ENCODE data around the gene LAMA3. TPM values are rescaled to one million over a fixed set of nuclear protein-coding genes. Genes with fewer than 3 reads are reported as not detected.

Gene LAMA3
- 0.19 TPM for polyA plus RNA-seq (2013, experiment 1 of 4)
- 0.09 TPM for polyA plus RNA-seq (2013, experiment 2 of 4)
- 0.16 TPM for polyA plus RNA-seq (2013, experiment 3 of 4)
- 0.08 TPM for polyA plus RNA-seq (2013, experiment 4 of 4)

GRCh38 chr18:23689031-23689615 lies at the start of gene LAMA3:
LAMA3 (plus strand) TSS chr18:23689453; CDS start chr18:23689684, 231 bp downstream.
- peak within 1 kb of the TSS; percentile 28 for H3K4me3 ChIP-seq (ENCODE audit: insufficient read depth, low read depth, low read length)
- 1 to 2% methylated on average over 45 of the region's 45 CpGs for WGBS, 2 experiments
- H3K27ac ChIP-seq (ENCODE audit: insufficient read depth, low read depth, low read length, poor library complexity, severe bottlenecking): no peak within 1 kb of the TSS
- peaks cover 53% of the 10 kb centered on the region for H3K27me3 ChIP-seq (ENCODE audit: control insufficient read depth, insufficient read depth, low read length, poor library complexity, severe bottlenecking)
- no peaks in the 10 kb centered on the region for H3K4me1 ChIP-seq (ENCODE audit: control insufficient read depth, insufficient read depth, low read length)
- H3K36me3 ChIP-seq (ENCODE audit: control insufficient read depth, insufficient read depth, low read length): no peaks in the 10 kb centered on the region
- H3K9me3 ChIP-seq (ENCODE audit: control insufficient read depth, low read length): no peaks in the 10 kb centered on the region

DNA sequence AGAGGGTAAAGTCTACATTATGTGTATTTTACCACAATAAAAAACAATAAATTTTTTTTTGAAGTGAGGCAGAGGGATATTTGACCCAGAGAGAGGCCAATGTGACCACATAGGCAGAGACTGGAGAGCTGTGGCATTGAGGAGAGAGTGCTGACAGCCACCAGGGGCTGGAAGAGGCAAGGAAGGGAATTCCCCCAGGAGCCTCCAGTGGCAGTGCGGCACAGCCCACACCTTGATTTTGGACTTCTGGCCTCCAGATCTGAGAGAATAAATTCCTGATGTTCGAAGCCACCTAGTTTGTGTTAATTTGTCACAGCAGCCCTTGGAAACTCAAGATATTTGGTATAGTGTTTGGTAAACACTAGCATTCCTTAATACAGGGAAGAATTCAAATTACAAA lies 49.2 kb upstream of the LAMA3 start:
- WGBS, 2 experiments: 85 to 96% methylated on average over 2 of the region's 2 CpGs
- no peak overlapping the region for H3K27ac ChIP-seq (ENCODE audit: insufficient read depth, low read depth, low read length, poor library complexity, severe bottlenecking)

DNA sequence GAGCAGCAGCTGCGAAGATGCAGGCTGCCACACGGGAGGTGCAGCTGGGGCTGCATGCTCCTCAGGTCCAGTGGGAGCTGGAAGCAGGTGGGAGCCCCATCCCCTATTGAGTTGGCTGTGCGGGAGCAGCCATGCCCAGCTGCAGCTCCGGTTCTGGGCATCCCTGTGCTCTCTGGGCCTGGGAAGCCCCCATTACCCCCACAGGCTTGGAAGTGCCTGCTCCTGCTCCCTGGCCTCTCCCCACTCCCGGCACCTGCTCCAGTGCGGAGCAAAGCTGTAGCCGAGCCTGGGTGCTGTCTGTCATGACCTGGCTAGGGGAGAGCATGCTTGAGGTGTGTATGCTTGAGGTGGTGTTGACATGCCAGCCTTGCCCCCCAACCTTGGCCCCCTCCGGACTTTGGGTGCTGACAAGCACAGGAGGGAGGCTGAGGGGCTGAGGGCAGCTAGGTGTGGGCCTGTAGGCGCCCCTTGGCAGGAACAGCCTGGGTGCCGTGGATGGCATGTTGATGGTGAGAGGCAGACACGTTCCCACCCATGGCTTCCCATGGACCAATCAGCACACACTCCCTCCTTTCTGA lies 48.0 kb upstream of the LAMA3 start:
- Histone ChIP-seq H3K36me3 (ENCODE audit: control insufficient read depth, insufficient read depth, low read length) (no peaks in the 10 kb centered on the region), H3K9me3 (ENCODE audit: control insufficient read depth, low read length) (no peaks in the 10 kb centered on the region), H3K27me3 (ENCODE audit: control insufficient read depth, insufficient read depth, low read length, poor library complexity, severe bottlenecking) (no peaks in the 10 kb centered on the region), H3K4me1 (ENCODE audit: control insufficient read depth, insufficient read depth, low read length) (no peaks in the 10 kb centered on the region), H3K4me3 (ENCODE audit: insufficient read depth, low read depth, low read length) (no peak overlapping the region), H3K27ac (ENCODE audit: insufficient read depth, low read depth, low read length, poor library complexity, severe bottlenecking) (no peak overlapping the region)
- WGBS, 2 experiments: 83 to 84% methylated on average over 11 of the region's 11 CpGs

More for the DNA sequence above, 49.2 kb upstream of the LAMA3 start:
- Histone ChIP-seq H3K27me3 (ENCODE audit: control insufficient read depth, insufficient read depth, low read length, poor library complexity, severe bottlenecking) (no peaks in the 10 kb centered on the region), H3K4me1 (ENCODE audit: control insufficient read depth, insufficient read depth, low read length) (no peaks in the 10 kb centered on the region), H3K9me3 (ENCODE audit: control insufficient read depth, low read length) (no peaks in the 10 kb centered on the region), H3K4me3 (ENCODE audit: insufficient read depth, low read depth, low read length) (no peak overlapping the region), H3K36me3 (ENCODE audit: control insufficient read depth, insufficient read depth, low read length) (no peaks in the 10 kb centered on the region)

DNA sequence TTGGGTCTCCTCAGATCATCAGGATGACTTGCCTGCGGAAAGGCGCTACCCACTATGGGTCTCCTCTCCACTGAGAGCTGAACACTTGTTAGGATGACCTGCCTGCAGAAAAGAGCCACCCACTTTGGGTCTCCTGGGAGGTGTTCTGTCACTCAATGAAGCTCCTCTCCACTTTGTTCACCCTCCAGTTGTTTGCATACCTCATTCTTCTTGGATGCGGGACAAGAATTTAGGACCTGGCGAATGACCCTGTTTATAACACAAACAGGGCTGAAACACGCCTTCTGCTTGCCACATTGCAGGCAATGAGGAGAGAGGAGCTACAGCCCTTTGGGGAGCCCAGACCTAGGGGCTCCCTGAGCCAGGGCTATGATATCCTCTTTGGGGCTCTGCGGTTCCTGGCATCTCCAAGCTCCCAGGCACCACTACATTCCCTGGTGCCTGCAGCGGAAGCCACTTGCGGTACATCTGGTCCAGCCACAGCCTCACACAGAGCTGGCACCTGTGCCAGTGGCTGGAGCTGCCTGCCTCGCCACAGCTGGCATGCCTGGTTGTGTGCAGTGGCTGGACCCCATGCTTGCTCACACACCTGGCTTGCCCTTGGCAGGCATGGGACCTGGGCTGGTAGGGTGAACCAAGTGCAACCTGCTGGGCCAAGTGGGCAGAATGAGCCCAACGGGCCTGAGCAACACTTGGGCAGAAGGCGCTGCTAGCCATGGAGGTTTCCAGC lies 47.2 kb upstream of the LAMA3 start:
- 93 to 95% methylated on average over 11 of the region's 11 CpGs for WGBS, 2 experiments
- Histone ChIP-seq H3K36me3 (ENCODE audit: control insufficient read depth, insufficient read depth, low read length) (no peaks in the 10 kb centered on the region), H3K9me3 (ENCODE audit: control insufficient read depth, low read length) (no peaks in the 10 kb centered on the region)

DNA sequence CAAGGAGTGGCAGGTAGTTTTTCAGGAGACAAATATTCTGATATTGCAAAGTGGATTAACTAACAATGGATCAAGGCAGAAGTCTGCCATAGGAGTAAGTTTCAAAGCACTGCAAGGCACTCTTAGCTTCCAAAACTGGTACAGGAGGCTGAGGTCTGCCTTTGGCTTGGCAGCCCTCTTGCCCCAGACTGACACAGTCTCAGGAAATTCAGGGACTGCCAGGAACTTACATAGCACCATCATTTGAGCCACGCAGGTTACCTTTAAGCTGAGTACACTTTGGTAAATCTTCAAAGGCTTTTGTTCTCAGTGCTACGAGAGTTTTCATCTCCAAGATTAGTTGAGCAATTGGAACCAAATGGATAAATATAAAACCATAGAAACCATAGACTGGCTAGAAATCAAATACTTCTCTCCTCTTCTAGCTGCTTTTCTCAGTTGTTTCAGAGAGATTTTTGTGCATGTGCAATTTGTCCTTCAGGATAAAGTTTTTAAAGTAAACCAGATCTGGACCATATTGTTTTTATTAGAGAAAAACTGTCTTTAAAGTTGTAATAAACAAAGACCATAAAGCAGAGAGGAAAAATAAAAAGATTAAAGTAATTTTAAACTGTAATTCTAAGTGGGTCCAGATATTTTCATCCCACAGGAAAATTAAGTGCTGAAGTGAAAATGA lies 45.3 kb upstream of the LAMA3 start:
- 87 to 91% methylated on average over 2 of the region's 2 CpGs for WGBS, 2 experiments
- H3K4me1 ChIP-seq (ENCODE audit: control insufficient read depth, insufficient read depth, low read length): peaks cover 5% of the 10 kb centered on the region
- H3K4me3 ChIP-seq (ENCODE audit: insufficient read depth, low read depth, low read length): no peak overlapping the region
- no peaks in the 10 kb centered on the region for H3K9me3 ChIP-seq (ENCODE audit: control insufficient read depth, low read length)
- H3K36me3 ChIP-seq (ENCODE audit: control insufficient read depth, insufficient read depth, low read length): no peaks in the 10 kb centered on the region
- H3K27ac ChIP-seq (ENCODE audit: insufficient read depth, low read depth, low read length, poor library complexity, severe bottlenecking): no peak overlapping the region
- H3K27me3 ChIP-seq (ENCODE audit: control insufficient read depth, insufficient read depth, low read length, poor library complexity, severe bottlenecking): no peaks in the 10 kb centered on the region

More for the DNA sequence above, 47.2 kb upstream of the LAMA3 start:
- no peak overlapping the region for H3K27ac ChIP-seq (ENCODE audit: insufficient read depth, low read depth, low read length, poor library complexity, severe bottlenecking)
- H3K4me3 ChIP-seq (ENCODE audit: insufficient read depth, low read depth, low read length): no peak overlapping the region
- H3K27me3 ChIP-seq (ENCODE audit: control insufficient read depth, insufficient read depth, low read length, poor library complexity, severe bottlenecking): no peaks in the 10 kb centered on the region
- no peaks in the 10 kb centered on the region for H3K4me1 ChIP-seq (ENCODE audit: control insufficient read depth, insufficient read depth, low read length)

DNA sequence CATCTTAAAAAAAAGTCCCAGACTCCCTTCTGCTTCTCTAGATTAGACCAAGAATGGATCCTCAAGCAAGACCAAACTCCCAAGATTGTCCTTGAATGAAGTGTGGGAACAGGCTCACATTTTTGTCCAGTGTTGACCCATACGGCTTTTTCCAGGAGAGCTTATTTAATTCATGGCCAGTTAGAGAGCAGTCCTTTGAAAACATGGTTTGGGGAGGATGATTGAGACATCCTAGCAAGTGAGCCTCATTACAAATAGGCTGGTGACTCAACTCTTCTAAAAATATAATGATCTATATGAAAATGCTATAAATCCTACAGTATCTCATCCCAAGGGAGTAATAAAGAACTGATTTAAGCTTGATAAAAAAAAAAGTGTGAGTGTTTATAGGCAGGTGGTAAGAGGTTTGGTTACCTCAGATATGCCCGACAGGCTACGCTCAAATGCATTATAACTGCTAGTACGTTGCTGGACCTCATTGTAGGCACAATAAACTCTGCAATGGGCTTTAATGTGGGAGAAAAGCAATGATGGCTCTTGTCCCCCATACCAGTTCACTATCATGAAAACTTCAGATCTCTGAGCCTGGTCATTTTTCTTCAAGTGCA lies 43.6 kb upstream of the LAMA3 start:
- Histone ChIP-seq H3K36me3 (ENCODE audit: control insufficient read depth, insufficient read depth, low read length) (no peaks in the 10 kb centered on the region), H3K27ac (ENCODE audit: insufficient read depth, low read depth, low read length, poor library complexity, severe bottlenecking) (no peak overlapping the region), H3K27me3 (ENCODE audit: control insufficient read depth, insufficient read depth, low read length, poor library complexity, severe bottlenecking) (no peaks in the 10 kb centered on the region), H3K4me3 (ENCODE audit: insufficient read depth, low read depth, low read length) (no peak overlapping the region), H3K4me1 (ENCODE audit: control insufficient read depth, insufficient read depth, low read length) (peaks cover 5% of the 10 kb centered on the region), H3K9me3 (ENCODE audit: control insufficient read depth, low read length) (no peaks in the 10 kb centered on the region)
- WGBS, 2 experiments: 94 to 95% methylated on average over 4 of the region's 4 CpGs

- Histone ChIP-seq H3K27ac (ENCODE audit: insufficient read depth, low read depth, low read length, poor library complexity, severe bottlenecking) (no peak overlapping the region), H3K4me3 (ENCODE audit: insufficient read depth, low read depth, low read length) (no peak overlapping the region), H3K27me3 (ENCODE audit: control insufficient read depth, insufficient read depth, low read length, poor library complexity, severe bottlenecking) (no peaks in the 10 kb centered on the region), H3K9me3 (ENCODE audit: control insufficient read depth, low read length) (no peaks in the 10 kb centered on the region), H3K36me3 (ENCODE audit: control insufficient read depth, insufficient read depth, low read length) (no peaks in the 10 kb centered on the region), H3K4me1 (ENCODE audit: control insufficient read depth, insufficient read depth, low read length) (peaks cover 10% of the 10 kb centered on the region)
- WGBS, 2 experiments: 92% methylated on average over 1 to 2 of the region's 2 CpGs
These were observed 43.0 kb upstream of the LAMA3 start for GRCh38 chr18:23646282-23646681.

- 92 to 100% methylated on average over 3 of the region's 3 CpGs for WGBS, 2 experiments
- H3K27ac ChIP-seq (ENCODE audit: insufficient read depth, low read depth, low read length, poor library complexity, severe bottlenecking): no peak overlapping the region
- peaks cover 14% of the 10 kb centered on the region for H3K4me1 ChIP-seq (ENCODE audit: control insufficient read depth, insufficient read depth, low read length)
- H3K36me3 ChIP-seq (ENCODE audit: control insufficient read depth, insufficient read depth, low read length): no peaks in the 10 kb centered on the region
- no peaks in the 10 kb centered on the region for H3K9me3 ChIP-seq (ENCODE audit: control insufficient read depth, low read length)
- H3K27me3 ChIP-seq (ENCODE audit: control insufficient read depth, insufficient read depth, low read length, poor library complexity, severe bottlenecking): no peaks in the 10 kb centered on the region
- no peak overlapping the region for H3K4me3 ChIP-seq (ENCODE audit: insufficient read depth, low read depth, low read length)
These were observed 40.8 kb upstream of the LAMA3 start for GRCh38 chr18:23648456-23648855.

- H3K27me3 ChIP-seq (ENCODE audit: control insufficient read depth, insufficient read depth, low read length, poor library complexity, severe bottlenecking): no peaks in the 10 kb centered on the region
- H3K4me3 ChIP-seq (ENCODE audit: insufficient read depth, low read depth, low read length): no peak overlapping the region
- H3K4me1 ChIP-seq (ENCODE audit: control insufficient read depth, insufficient read depth, low read length): peaks cover 14% of the 10 kb centered on the region
- H3K9me3 ChIP-seq (ENCODE audit: control insufficient read depth, low read length): no peaks in the 10 kb centered on the region
- 92 to 94% methylated on average over 8 of the region's 8 CpGs for WGBS, 2 experiments
- no peak overlapping the region for H3K27ac ChIP-seq (ENCODE audit: insufficient read depth, low read depth, low read length, poor library complexity, severe bottlenecking)
- no peaks in the 10 kb centered on the region for H3K36me3 ChIP-seq (ENCODE audit: control insufficient read depth, insufficient read depth, low read length)
These were observed 40.2 kb upstream of the LAMA3 start for GRCh38 chr18:23648940-23649607.
